ENCODE measurements around the gene CFAP410.

DNA sequence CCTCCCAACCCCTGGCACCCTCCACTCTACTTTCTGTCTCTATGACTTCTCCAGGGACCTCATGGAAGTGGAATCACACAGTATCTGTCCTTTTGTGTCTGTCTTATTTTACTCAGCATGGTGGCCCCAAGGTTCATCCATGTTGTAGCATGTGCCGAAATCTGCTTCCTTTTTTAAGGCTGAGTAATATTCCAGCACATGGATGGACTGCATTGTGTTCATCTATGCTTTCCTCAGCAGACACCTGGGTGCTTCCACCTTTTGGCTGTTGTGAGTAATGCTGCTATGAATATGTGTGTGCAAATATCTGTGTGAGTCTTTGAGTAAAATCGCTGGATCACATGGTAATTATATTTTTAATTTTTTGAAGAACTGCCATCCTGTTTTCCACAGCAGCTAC is 40.9 kb downstream of the CFAP410 start:
- TF ChIP-seq CTCF (IDR thresholded peaks at IDR 0.05; ENCODE audit: insufficient read depth, low read depth, low read length) (no peak), EZH2 (IDR thresholded peaks at IDR 0.05; ENCODE audit: insufficient read depth, low read length) (no peak)

Measured in astrocyte (in vitro differentiated cells and primary cell).